PFSK-1 (cell line): Measurements from ENCODE around the gene EP400.

Experiments
- FOXP2 ChIP-seq: optimal IDR thresholded peaks from 2 replicates; pipeline ENCODE3; 2011; ENCODE audit warnings: borderline replicate concordance, control low read depth, inconsistent platforms; ENCODE audit not compliant: insufficient read depth; ENCODE audit errors: extremely low read length, extremely low read depth
- POLR2AphosphoS5 ChIP-seq: IDR thresholded peaks from 2 replicates; pipeline ENCODE4 v1.6.1; 2012; ENCODE audit warnings: low read depth, mild to moderate bottlenecking, control low read depth, low read length, moderate library complexity
- REST ChIP-seq, 2 experiments: IDR thresholded peaks; 2 replicates each; pipeline versions ENCODE4 v1.6.1 to v1.8.0; 2011 to 2012; ENCODE audit warnings: low read depth in 2 of 2, low read length in 2 of 2, control low read depth in 1 of 2, inconsistent platforms in 1 of 2, mild to moderate bottlenecking in 1 of 2, moderate library complexity in 1 of 2; ENCODE audit not compliant: insufficient read depth in 1 of 2
- SIN3A ChIP-seq: IDR thresholded peaks from 2 replicates; pipeline ENCODE4 v1.6.1; 2012; ENCODE audit warnings: mild to moderate bottlenecking, low read length, moderate library complexity, borderline replicate concordance; ENCODE audit not compliant: insufficient read depth
- TAF1 ChIP-seq: IDR thresholded peaks from 2 replicates; pipeline ENCODE4 v1.6.1; 2012; ENCODE audit warnings: low read length, control low read depth, borderline replicate concordance; ENCODE audit not compliant: insufficient read depth

Gene EP400

GRCh38 chr12:132040906-132041606 lies 91.3 kb downstream of the EP400 start:
- no peak for TF ChIP-seq REST (IDR thresholded peaks at IDR 0.05; ENCODE audit: insufficient read depth in 1 of 2, low read depth in 2 of 2, low read length in 2 of 2)
- TF ChIP-seq SIN3A, result no peak
- TF ChIP-seq FOXP2, result no peak

GRCh38 chr12:132043216-132043615 lies 93.5 kb downstream of the EP400 start:
- TF ChIP-seq FOXP2 (no peak), REST (IDR thresholded peaks at IDR 0.05; ENCODE audit: insufficient read depth in 1 of 2, low read depth in 2 of 2, low read length in 2 of 2) (no peak), SIN3A (no peak), TAF1 (no peak), POLR2AphosphoS5 (no peak)

DNA sequence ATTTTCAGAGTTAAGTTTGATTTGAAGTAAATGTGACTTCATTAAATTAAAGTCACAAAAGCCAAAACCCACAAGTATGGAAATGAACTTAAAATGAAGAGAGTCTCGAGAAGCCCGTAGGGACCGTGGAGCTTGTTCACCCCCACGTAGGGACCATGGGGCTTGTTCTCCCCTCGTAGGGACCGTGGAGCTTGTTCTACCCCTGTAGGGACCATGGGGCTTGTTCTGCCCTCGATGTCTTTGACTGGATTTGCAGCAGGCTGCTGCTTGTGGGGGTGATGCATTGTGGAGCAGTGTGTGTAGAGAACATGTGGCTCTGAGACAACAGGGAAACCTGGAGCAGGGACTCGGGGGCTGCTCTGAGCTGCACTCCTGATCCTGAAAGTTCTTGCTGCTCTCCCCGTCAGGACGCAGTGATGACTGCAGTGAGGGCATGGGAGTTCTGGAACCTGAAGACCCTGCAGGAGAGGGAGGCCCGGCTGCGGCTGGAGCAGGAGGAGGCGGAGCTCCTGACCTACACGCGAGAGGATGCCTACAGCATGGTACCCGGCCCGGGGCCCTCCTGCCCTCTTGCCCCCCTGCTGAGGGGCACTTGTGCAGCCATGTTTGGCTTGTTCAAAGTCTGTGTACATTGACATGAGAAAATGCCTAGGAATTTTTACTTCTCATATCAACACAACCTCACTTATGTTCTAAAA lies 94.2 kb downstream of the EP400 start:
- TF ChIP-seq REST (IDR thresholded peaks at IDR 0.05; ENCODE audit: insufficient read depth in 1 of 2, low read depth in 2 of 2, low read length in 2 of 2) (no peak), TAF1 (no peak), SIN3A (no peak), FOXP2 (no peak), POLR2AphosphoS5 (no peak)

- TF ChIP-seq TAF1 (no peak), FOXP2 (no peak), POLR2AphosphoS5 (no peak), SIN3A (no peak), REST (IDR thresholded peaks at IDR 0.05; ENCODE audit: insufficient read depth in 1 of 2, low read depth in 2 of 2, low read length in 2 of 2) (no peak)
Observed at GRCh38 chr12:132044661-132045412, 95.1 kb downstream of the EP400 start.
